NCI-H510A (cell line): ENCODE measurements around the gene CALN1.
"Not testable (repeated sequence)": the region's sequence is repeated elsewhere in the genome, so short reads cannot be mapped to it uniquely, and the experiment has no call there.

ENCODE experiments used
- DNase-seq: peaks from one replicate; lab custom pipeline; 2025; lab: John Stamatoyannopoulos, UW

Gene CALN1

GRCh38 chr7:72267291-72267800, 144.8 kb downstream of the CALN1 start:
- no peak for DNase-seq

GRCh38 chr7:72266771-72267170, 145.4 kb downstream of the CALN1 start:
- DNase-seq: no peak

GRCh38 chr7:72265071-72265904, 146.8 kb downstream of the CALN1 start:
- no peak for DNase-seq

GRCh38 chr7:72260406-72260805, 151.7 kb downstream of the CALN1 start:
- no peak for DNase-seq

DNA sequence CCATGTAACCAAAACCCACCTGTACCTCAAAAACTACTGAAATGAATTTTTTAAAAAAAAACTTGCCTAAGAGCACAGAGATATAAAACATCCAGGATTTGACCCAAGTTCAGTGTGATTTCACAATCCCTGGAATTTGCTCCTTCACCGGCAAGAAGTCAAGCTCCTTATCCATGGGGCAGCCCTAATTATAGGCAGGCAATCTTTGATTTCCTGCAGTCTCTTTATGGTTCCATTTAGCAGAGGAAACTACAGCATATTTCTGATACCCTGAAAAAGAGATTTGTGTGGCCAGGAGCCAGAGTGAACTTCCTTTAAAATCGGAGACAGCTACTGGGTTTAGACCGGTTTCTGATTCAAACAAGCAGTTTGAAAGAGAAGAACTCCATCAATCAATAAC, 154.1 kb downstream of the CALN1 start:
- no peak for DNase-seq

DNA sequence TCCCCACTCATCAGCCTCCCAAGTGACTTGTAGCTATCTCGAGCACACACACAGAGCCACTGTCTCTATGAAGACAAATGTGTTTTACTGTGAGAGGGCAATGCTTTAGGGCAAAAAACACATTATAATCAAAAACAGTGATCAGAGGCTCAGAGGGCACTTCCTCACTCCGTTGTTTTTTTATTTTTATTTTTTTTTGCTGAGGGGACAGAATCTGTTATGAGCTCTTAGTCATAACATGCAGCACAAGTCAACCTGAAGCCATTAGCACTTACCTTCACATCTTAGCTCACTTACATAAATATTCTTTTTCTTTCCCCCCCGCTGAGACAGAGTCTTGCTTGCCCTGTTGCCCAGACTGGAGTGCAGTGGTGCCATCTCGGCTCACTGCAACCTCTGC, 157.7 kb downstream of the CALN1 start:
- no peak for DNase-seq

DNA sequence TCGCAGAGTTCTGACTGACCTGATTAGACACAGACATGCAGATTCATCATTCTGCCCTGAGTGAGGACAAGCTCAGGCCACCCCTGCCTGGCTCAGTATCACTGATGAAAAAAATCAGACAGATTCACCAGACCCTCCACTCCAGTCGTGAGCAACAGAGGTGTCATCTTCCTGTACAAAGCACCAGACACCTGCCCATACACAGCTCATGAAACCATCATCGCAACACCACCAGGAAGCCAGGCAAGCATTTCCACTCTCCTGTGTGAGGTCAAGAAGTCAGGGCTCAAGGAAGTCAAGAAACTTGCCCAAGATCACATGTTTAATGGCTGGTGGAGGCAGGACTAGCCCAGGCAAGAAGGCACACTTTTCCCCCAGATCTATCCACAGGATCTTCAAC, 163.0 kb downstream of the CALN1 start:
- DNase-seq: no peak

DNA sequence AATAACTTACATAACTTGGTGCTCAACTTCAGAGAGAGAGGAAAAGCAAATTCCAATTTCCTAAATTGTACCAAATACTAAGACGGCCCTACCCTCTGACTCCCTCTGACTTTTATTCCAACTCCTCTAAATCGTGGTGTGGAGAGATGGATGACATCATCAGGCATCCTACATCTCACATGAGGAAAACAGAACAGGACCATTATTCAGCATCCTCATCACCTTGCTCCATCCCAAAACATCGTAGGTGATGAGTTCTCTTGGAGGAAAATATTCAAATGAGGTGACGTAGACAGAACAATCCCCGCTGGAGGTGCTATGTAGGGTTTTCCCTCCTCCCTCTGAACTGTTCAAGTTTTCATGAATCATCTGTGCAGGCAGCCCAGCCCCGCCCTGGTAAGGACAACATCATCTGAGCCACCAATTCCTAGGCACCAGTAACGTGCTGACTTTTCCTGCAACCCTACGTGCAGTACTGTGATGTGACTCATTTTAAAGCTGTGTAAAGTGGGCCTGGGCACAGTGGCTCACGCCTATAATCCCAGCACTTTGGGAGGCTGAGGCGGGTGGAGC, 167.2 kb downstream of the CALN1 start:
- no peak for DNase-seq

GRCh38 chr7:72243329-72243728, 168.8 kb downstream of the CALN1 start:
- no peak for DNase-seq

GRCh38 chr7:72235351-72235750, 176.8 kb downstream of the CALN1 start:
- DNase-seq: no peak

GRCh38 chr7:72234086-72234485, 178.1 kb downstream of the CALN1 start:
- DNase-seq: no peak

GRCh38 chr7:72230281-72230680, 181.9 kb downstream of the CALN1 start:
- DNase-seq: no peak

GRCh38 chr7:72223351-72223750, 188.8 kb downstream of the CALN1 start:
- no peak for DNase-seq

DNA sequence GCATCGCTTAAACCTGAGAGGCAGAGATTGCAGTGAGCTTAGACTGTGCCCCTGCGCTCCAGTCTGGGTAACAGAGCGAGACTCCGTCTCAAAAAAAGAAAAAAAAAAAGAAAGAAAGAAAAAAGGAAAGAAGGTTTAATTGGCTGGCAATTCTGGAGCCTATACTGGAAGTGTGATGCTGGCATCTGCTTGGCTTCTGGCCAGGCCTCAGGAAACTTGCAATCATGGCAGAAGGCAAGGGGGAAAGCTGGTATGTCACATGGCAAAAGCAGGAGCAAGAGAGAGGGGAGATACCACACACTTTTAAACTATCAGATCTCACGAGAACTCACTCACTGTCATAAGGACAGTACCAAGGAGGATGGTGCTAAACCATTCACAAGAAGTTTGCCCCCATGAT, 190.0 kb downstream of the CALN1 start:
- no peak for DNase-seq

GRCh38 chr7:72219500-72219899, 192.6 kb downstream of the CALN1 start:
- DNase-seq: no peak

DNA sequence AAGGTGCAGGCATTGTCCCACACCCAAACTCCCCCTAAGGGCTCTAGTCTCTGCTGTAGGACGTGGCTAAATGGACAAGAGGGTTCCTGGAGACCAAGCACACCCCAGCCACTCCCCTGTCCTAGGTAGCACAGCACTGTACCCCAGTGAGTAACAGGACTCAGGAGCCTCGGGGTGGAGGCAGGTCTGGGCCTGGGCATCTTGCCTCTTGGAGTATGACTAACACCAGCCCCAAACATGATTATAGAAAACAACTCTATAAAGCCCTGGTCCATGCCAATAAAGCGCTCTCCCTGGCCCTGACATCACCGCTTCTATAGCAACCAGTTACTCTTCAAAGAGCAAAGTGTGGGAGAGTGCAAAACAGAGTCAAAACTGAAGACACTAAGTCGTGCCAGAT, 195.0 kb downstream of the CALN1 start:
- DNase-seq: no peak

DNA sequence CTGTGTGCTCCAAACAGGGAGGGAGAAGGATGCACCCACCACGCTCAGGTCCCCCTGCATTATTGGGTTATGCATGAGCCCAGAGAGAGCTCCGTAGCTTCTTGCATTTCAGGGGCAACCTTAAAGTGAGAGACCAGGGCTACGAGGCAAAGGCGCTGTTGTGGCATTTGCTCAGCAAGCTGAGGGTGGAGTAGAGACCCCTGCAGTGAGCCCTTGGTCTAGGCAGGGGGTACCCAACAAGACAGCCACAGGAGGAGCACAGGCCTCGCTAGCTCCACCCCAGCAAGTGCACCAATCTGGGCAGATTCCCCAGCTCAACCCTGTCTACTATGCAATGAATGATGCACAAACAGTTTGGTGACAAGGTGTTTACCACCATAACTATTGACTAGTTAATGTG, 198.4 kb downstream of the CALN1 start:
- no peak for DNase-seq

GRCh38 chr7:72213081-72213480, 199.1 kb downstream of the CALN1 start:
- DNase-seq: no peak

- DNase-seq: no peak
These were observed 201.0 kb downstream of the CALN1 start for GRCh38 chr7:72211175-72211574.

DNA sequence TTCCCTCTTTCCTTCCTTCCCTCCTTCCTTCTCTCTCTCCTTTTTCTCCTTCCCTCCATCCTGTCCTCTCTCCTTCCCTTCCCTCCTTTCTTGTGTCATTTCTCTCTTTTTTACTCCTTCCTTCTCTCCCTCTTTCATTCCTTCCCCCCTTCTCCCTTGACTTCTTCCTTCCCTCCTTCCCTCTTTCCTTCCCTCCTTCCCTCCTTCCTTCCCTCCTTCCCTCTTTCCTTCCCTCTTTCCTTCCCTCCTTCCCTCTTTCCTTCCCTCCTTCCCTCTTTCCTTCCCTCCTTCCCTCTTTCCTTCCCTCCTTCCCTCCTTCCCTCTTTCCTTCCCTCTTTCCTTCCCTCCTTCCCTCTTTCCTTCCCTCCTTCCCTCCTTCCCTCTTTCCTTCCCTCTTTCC, 203.1 kb downstream of the CALN1 start:
- not testable (repeated sequence) for DNase-seq

GRCh38 chr7:72196176-72196575, 216.0 kb downstream of the CALN1 start:
- DNase-seq: no peak

DNA sequence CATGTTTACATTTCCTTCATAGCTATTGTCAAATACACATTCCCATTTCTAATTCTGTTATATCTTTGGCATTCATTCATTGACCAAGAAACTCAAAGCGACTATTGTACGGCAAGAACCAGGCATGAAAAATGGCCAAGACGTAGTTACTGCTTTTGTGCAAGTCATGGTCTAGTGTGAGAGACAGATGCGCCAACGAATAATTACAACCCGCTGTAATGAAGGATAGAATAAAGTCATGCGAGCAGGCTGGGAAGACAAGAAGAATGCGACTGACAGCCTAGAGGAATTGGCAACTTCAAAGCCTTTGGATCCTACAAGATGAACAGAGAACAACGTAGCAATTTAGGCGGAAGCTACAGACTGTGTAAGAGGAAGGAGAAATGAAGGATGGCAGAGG, 221.2 kb downstream of the CALN1 start:
- no peak for DNase-seq

GRCh38 chr7:72190146-72190545, 222.0 kb downstream of the CALN1 start:
- DNase-seq: no peak

DNA sequence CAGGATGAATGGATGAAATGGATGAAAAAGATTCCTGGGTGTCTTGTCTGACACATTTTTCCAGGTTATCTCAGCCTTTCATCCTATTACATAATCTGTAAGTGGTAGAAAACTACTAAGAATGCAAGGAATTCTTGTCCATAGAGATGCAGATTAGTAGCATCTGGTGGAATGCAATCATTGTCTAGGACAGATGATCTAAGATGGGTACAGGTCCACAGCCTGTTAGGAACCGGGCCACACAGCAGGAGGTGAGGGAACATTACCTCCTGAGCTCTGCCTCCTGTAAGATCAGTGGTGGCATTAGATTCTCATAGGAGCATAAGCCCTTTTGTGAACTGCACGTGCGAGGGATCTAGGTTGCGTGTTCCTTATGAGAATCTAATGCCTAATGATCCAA, 225.0 kb downstream of the CALN1 start:
- no peak for DNase-seq
